H9 (cell line): ENCODE results near the gene SACM1L. TPM values are rescaled to one million over a fixed set of nuclear protein-coding genes. Genes with fewer than 3 reads are reported as not detected.

Experiments
- DNase-seq: peaks from one replicate; pipeline ENCODE4 v3.0.0-alpha.2; 2017
- H2AFZ ChIP-seq: one replicate; pipeline ENCODE4 v1.6.1; 2013; ENCODE audit warnings: mild to moderate bottlenecking, low read length, control low read depth, moderate library complexity
- H2AK5ac ChIP-seq: 2 replicates; pipeline ENCODE4 v1.6.1; 2013; ENCODE audit warnings: low read length, control low read depth, mixed read lengths; ENCODE audit not compliant: insufficient read length
- H2BK120ac ChIP-seq: one replicate; pipeline ENCODE4 v1.6.1; 2013; ENCODE audit warnings: low read depth, mild to moderate bottlenecking, low read length, control low read depth, inconsistent platforms; ENCODE audit not compliant: poor library complexity, severe bottlenecking
- H2BK12ac ChIP-seq: 2 replicates; pipeline ENCODE4 v1.6.1; 2013; ENCODE audit warnings: low read length, control low read depth, mixed read lengths, low read depth; ENCODE audit not compliant: insufficient read length
- H2BK15ac ChIP-seq: 2 replicates; pipeline ENCODE4 v1.6.1; 2013; ENCODE audit warnings: low read depth, low read length, control low read depth
- H2BK20ac ChIP-seq: one replicate; pipeline ENCODE4 v1.6.1; 2013; ENCODE audit warnings: low read depth, mild to moderate bottlenecking, low read length, control low read depth, inconsistent platforms; ENCODE audit not compliant: poor library complexity, severe bottlenecking
- H2BK5ac ChIP-seq: 2 replicates; pipeline ENCODE4 v1.6.1; 2013; ENCODE audit warnings: low read length, control low read depth, mixed read lengths; ENCODE audit not compliant: insufficient read length
- H3K14ac ChIP-seq: 2 replicates; pipeline ENCODE4 v1.6.1; 2013; ENCODE audit warnings: low read length, control low read depth; ENCODE audit not compliant: insufficient read depth
- H3K18ac ChIP-seq: 2 replicates; pipeline ENCODE4 v1.6.1; 2013; ENCODE audit warnings: low read depth, mild to moderate bottlenecking, mixed read lengths, low read length, control low read depth; ENCODE audit not compliant: insufficient read length
- H3K23ac ChIP-seq: 2 replicates; pipeline ENCODE4 v1.6.1; 2013; ENCODE audit warnings: low read length, control low read depth, mixed read lengths, low read depth; ENCODE audit not compliant: insufficient read length
- H3K23me2 ChIP-seq: 2 replicates; pipeline ENCODE4 v1.6.1; 2013; ENCODE audit warnings: low read depth, mild to moderate bottlenecking, mixed read lengths, low read length, control low read depth; ENCODE audit not compliant: insufficient read length, poor library complexity, severe bottlenecking
- H3K27ac ChIP-seq: 2 replicates; pipeline ENCODE4 v1.5.1; 2013; ENCODE audit warnings: low read length, control low read depth, mixed read lengths, low read depth; ENCODE audit not compliant: insufficient read length
- H3K27me3 ChIP-seq: 2 replicates; pipeline ENCODE4 v1.6.1; 2013; ENCODE audit warnings: low read length, control low read depth, inconsistent platforms; ENCODE audit not compliant: insufficient read depth
- H3K4ac ChIP-seq: 2 replicates; pipeline ENCODE4 v1.6.1; 2013; ENCODE audit warnings: low read depth, mild to moderate bottlenecking, control low read depth, inconsistent platforms, low read length, moderate library complexity
- H3K4me1 ChIP-seq: 2 replicates; pipeline ENCODE4 v1.6.1; 2013; ENCODE audit warnings: low read length, control low read depth, inconsistent platforms; ENCODE audit not compliant: insufficient read depth
- H3K4me2 ChIP-seq: 2 replicates; pipeline ENCODE4 v1.6.1; 2013; ENCODE audit warnings: low read length, control low read depth, mixed read lengths; ENCODE audit not compliant: insufficient read length, insufficient read depth
- H3K56ac ChIP-seq: 2 replicates; pipeline ENCODE4 v1.6.1; 2013; ENCODE audit warnings: low read depth, mild to moderate bottlenecking, mixed read lengths, low read length, control low read depth; ENCODE audit not compliant: insufficient read length
- H3K79me1 ChIP-seq: 2 replicates; pipeline ENCODE4 v1.6.1; 2013; ENCODE audit warnings: low read depth, mild to moderate bottlenecking, moderate library complexity, low read length, control low read depth, inconsistent platforms; ENCODE audit not compliant: insufficient read depth, poor library complexity, severe bottlenecking
- H3K79me2 ChIP-seq: 2 replicates; pipeline ENCODE4 v1.6.1; 2013; ENCODE audit warnings: low read length, control low read depth, inconsistent platforms; ENCODE audit not compliant: insufficient read depth
- H3K9ac ChIP-seq: 2 replicates; pipeline ENCODE4 v1.6.1; 2013; ENCODE audit warnings: low read length, control low read depth, mixed read lengths; ENCODE audit not compliant: insufficient read length; ENCODE audit errors: extremely low read depth
- H3K9me3 ChIP-seq: one replicate; pipeline ENCODE4 v1.6.1; 2013; ENCODE audit warnings: low read depth, low read length, inconsistent platforms; ENCODE audit not compliant: control insufficient read depth
- H3T11ph ChIP-seq: one replicate; pipeline ENCODE4 v1.6.1; 2013; ENCODE audit warnings: mild to moderate bottlenecking, low read length, control low read depth, inconsistent platforms
- H4K20me1 ChIP-seq: one replicate; pipeline ENCODE4 v1.6.1; 2013; ENCODE audit not compliant: control insufficient read depth, insufficient read length, insufficient read depth
- H4K5ac ChIP-seq: 2 replicates; pipeline ENCODE4 v1.6.1; 2013; ENCODE audit warnings: low read depth, mild to moderate bottlenecking, mixed read lengths, low read length, control low read depth; ENCODE audit not compliant: insufficient read length
- H4K8ac ChIP-seq: replicated peaks from 2 replicates; pipeline ENCODE4 v1.6.1; 2013; ENCODE audit warnings: low read length, control low read depth, mixed read lengths, low read depth; ENCODE audit not compliant: insufficient read length
- H4K91ac ChIP-seq: 2 replicates; pipeline ENCODE4 v1.6.1; 2013; ENCODE audit warnings: low read depth, mild to moderate bottlenecking, moderate library complexity, mixed read lengths, low read length, control low read depth; ENCODE audit not compliant: insufficient read length
- H3K27ac Mint-ChIP-seq, 3 experiments: 2 replicates in 2 of 3; 3 replicates in 1 of 3; pipeline ENCODE4 v1.8.0; 2020 to 2021; ENCODE audit warnings: mixed read lengths in 3 of 3, mild to moderate bottlenecking in 1 of 3, moderate library complexity in 1 of 3
- H3K27me3 Mint-ChIP-seq: 2 replicates; pipeline ENCODE4 v1.8.0; 2021; ENCODE audit warnings: low read depth, mild to moderate bottlenecking, moderate library complexity, mixed read lengths
- H3K36me3 Mint-ChIP-seq, 3 experiments: 2 replicates in 2 of 3; 3 replicates in 1 of 3; pipeline ENCODE4 v1.8.0; 2020 to 2021; ENCODE audit warnings: low read depth in 3 of 3, mixed read lengths in 3 of 3; ENCODE audit not compliant: insufficient read depth in 1 of 3
- H3K4me1 Mint-ChIP-seq, 2 experiments: 2 replicates each; pipeline ENCODE4 v1.8.0; 2020; ENCODE audit warnings: mixed read lengths in 2 of 2
- H3K4me3 Mint-ChIP-seq, 2 experiments: 2 replicates in 1 of 2; 3 replicates in 1 of 2; pipeline ENCODE4 v1.8.0; 2020 to 2021; ENCODE audit warnings: mild to moderate bottlenecking in 2 of 2, mixed read lengths in 2 of 2, moderate library complexity in 1 of 2
- H3K9me3 Mint-ChIP-seq, 2 experiments: 2 replicates in 1 of 2; 3 replicates in 1 of 2; pipeline ENCODE4 v1.8.0; 2020; ENCODE audit warnings: mild to moderate bottlenecking in 2 of 2, mixed read lengths in 2 of 2, moderate library complexity in 1 of 2
- CTCF ChIP-seq: fragments of 200-600 bp; sonication (generic); conservative IDR thresholded peaks from 3 replicates; pipeline ENCODE4 v1.8.0; 2021; ENCODE audit warnings: antibody characterized with exemption, mild to moderate bottlenecking
- WGBS: extraction: QIAGEN DNeasy Blood & Tissue Kit; methylation state at CpG from one replicate; pipeline ENCODE4 v1.1.7; 2013; ENCODE audit warnings: missing lambda C conversion rate, low lambda C conversion rate, mixed read lengths; ENCODE audit not compliant: insufficient read length; ENCODE audit errors: extremely low coverage; 5-methylcytosine and 5-hydroxymethylcytosine counted together
- total RNA-seq: library from RNA; stranded (reverse); gene quantifications from 2 replicates; pipeline ENCODE4 v1.2.1, GENCODE V29; 2021

The SACM1L gene
- total RNA-seq, 1 experiment from 2014 or later, result 52.8 TPM

GRCh38 chr3:45640091-45640507 lies 49.1 kb upstream of the SACM1L start:
- Mint-ChIP-seq H3K9me3 (no peaks in the 10 kb centered on the region), H3K36me3 (peaks cover 4 to 14% (median 11%) of the 10 kb centered on the region in 3 experiments; a peak in 6 of 7 replicates), H3K4me1 (peaks cover 58 to 60% of the 10 kb centered on the region in 2 experiments), H3K27ac (peak overlapping the region in 1 of 3 experiments; percentile 74; a peak in 2 of 7 replicates), H3K27me3 (no peaks in the 10 kb centered on the region), H3K4me3 (no peak overlapping the region)
- Histone ChIP-seq H3K79me1 (no peaks in the 10 kb centered on the region), H2BK120ac (no peak overlapping the region), H4K8ac (no peak overlapping the region), H3K23me2 (no peaks in the 10 kb centered on the region), H3K4ac (no peak overlapping the region), H4K20me1 (no peaks in the 10 kb centered on the region), H3K9ac (no peak overlapping the region), H2BK5ac (no peak overlapping the region), H3K27me3 (no peaks in the 10 kb centered on the region), H2AFZ (no peak overlapping the region), H3K9me3 (no peaks in the 10 kb centered on the region), H2BK12ac (no peak overlapping the region), H3K56ac (no peak overlapping the region), H2BK20ac (no peak overlapping the region), H3K14ac (no peak overlapping the region), H4K5ac (no peak overlapping the region), H2AK5ac (no peak overlapping the region), H3K4me1 (peaks cover 25% of the 10 kb centered on the region), H4K91ac (no peak overlapping the region), H2BK15ac (no peak overlapping the region), H3K18ac (no peak overlapping the region), H3T11ph (no peak overlapping the region), H3K79me2 (no peaks in the 10 kb centered on the region), H3K27ac (no peak overlapping the region), H3K4me2 (no peak overlapping the region), H3K23ac (no peak overlapping the region)
- DNase-seq, result no peak
- WGBS, result no CpG with 5 or more reads among the region's 1 CpG
- TF ChIP-seq CTCF, result no peak
